DND-41 (cell line): Measurements from ENCODE around the gene SREBF2.

Experiments used
- ATAC-seq: fragments of 200-7000 bp; cut with Tn5 transposase; 3 replicates; pipeline ENCODE4 v1.9.1; 2021; ENCODE audit warnings: low read depth; ENCODE audit not compliant: insufficient read depth
- DNase-seq: peaks from one replicate; pipeline ENCODE4 v3.0.0-alpha.2; 2020
- H2AFZ ChIP-seq: 2 replicates; pipeline ENCODE4 v1.6.0; 2012; ENCODE audit warnings: low read depth, low read length
- H3K27ac ChIP-seq: 2 replicates; pipeline ENCODE4 v1.5.1; 2012; ENCODE audit warnings: low read length, inconsistent platforms
- H3K27me3 ChIP-seq: fragments of 200-600 bp; sonication (generic); 2 replicates; pipeline ENCODE4 v1.6.0; 2012; ENCODE audit warnings: low read length, mild to moderate bottlenecking, inconsistent platforms; ENCODE audit not compliant: insufficient read depth, poor library complexity
- H3K36me3 ChIP-seq: 2 replicates; pipeline ENCODE4 v1.5.1; 2012; ENCODE audit warnings: low read length, inconsistent platforms; ENCODE audit not compliant: insufficient read depth
- H3K4me1 ChIP-seq: 2 replicates; pipeline ENCODE4 v1.5.1; 2012; ENCODE audit warnings: mild to moderate bottlenecking, low read length; ENCODE audit not compliant: insufficient read depth
- H3K4me2 ChIP-seq: 2 replicates; pipeline ENCODE4 v1.6.0; 2012; ENCODE audit warnings: mild to moderate bottlenecking, moderate library complexity, low read length, inconsistent platforms; ENCODE audit not compliant: insufficient read depth
- H3K4me3 ChIP-seq, 2 experiments: fragments of 200-600 bp in 1 of 2; shearing (Covaris generic) in 1 of 2; 2 replicates each; pipeline ENCODE4 v1.5.1; 2012 to 2016; ENCODE audit warnings: inconsistent platforms in 2 of 2, low read length in 2 of 2, mild to moderate bottlenecking in 2 of 2, low read depth in 1 of 2, moderate library complexity in 1 of 2
- H3K79me2 ChIP-seq: 2 replicates; pipeline ENCODE4 v1.6.0; 2012; ENCODE audit warnings: low read length, inconsistent platforms; ENCODE audit not compliant: insufficient read depth
- H3K9ac ChIP-seq: 2 replicates; pipeline ENCODE4 v1.6.0; 2012; ENCODE audit warnings: low read depth, mild to moderate bottlenecking, inconsistent platforms, low read length, moderate library complexity
- H3K9me3 ChIP-seq: 2 replicates; pipeline ENCODE4 v1.5.1; 2012; ENCODE audit warnings: low read length, moderate library complexity, mild to moderate bottlenecking, inconsistent platforms; ENCODE audit not compliant: insufficient read depth, severe bottlenecking
- H4K20me1 ChIP-seq: 2 replicates; pipeline ENCODE4 v1.6.0; 2012; ENCODE audit warnings: low read length; ENCODE audit not compliant: insufficient read depth
- CTCF ChIP-seq: IDR thresholded peaks from 2 replicates; pipeline ENCODE4 v1.5.1; 2012; ENCODE audit warnings: borderline replicate concordance, low read length, moderate library complexity, mild to moderate bottlenecking; ENCODE audit not compliant: poor library complexity, severe bottlenecking; ENCODE audit errors: extremely low read depth
- EZH2 ChIP-seq: IDR thresholded peaks from 3 replicates; pipeline ENCODE4 v1.6.1; 2012; ENCODE audit warnings: borderline replicate concordance, low read depth, mild to moderate bottlenecking, moderate library complexity, low read length, inconsistent platforms; ENCODE audit not compliant: severe bottlenecking

SREBF2 gene

DNA sequence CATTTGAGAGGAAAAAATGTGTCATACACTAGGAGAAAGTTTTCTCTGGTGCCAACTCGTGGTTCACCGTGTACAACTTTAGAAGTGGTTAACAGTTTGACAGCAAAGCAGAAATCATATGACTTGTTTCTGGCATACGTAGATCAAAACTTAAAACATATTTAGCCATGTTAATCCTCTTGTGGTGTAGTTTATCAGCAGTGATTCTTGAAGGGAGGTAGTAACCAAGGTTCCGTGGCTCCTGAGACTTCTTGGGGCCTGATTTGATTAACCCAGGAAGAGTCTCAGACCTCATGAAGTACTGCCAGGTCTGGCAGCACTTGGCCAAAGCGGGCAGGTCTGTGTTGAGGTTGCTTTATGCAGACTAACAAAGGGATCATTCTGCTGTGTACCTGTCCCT is 40.5 kb downstream of the SREBF2 start:
- H3K36me3 ChIP-seq: peaks cover 96% of the 10 kb centered on the region
- ATAC-seq: peak; percentile 29; the same call in 1 of the 3 replicates

GRCh38 chr22:41874090-41874489 is 41.2 kb downstream of the SREBF2 start:
- ATAC-seq (no peak), DNase-seq (no peak)
- H3K4me1 ChIP-seq: no peaks in the 10 kb centered on the region
- H3K79me2 ChIP-seq: peaks cover 19% of the 10 kb centered on the region
- no peak overlapping the region for H3K27ac ChIP-seq
- peaks cover 27% of the 10 kb centered on the region for H4K20me1 ChIP-seq
- no peak overlapping the region for H3K4me3 ChIP-seq
- H3K36me3 ChIP-seq: peaks cover 96% of the 10 kb centered on the region
- H2AFZ ChIP-seq: no peak overlapping the region
- no peaks in the 10 kb centered on the region for H3K27me3 ChIP-seq
- no peak overlapping the region for H3K4me2 ChIP-seq
- no peak overlapping the region for H3K9ac ChIP-seq
- H3K9me3 ChIP-seq: no peaks in the 10 kb centered on the region
- TF ChIP-seq EZH2 (no peak), CTCF (no peak)

More for the DNA sequence above, 40.5 kb downstream of the SREBF2 start:
- Histone ChIP-seq H3K4me2 (no peak overlapping the region), H3K27ac (no peak overlapping the region), H2AFZ (no peak overlapping the region), H3K9me3 (no peaks in the 10 kb centered on the region), H3K79me2 (peaks cover 25% of the 10 kb centered on the region), H3K4me1 (no peaks in the 10 kb centered on the region), H3K4me3 (no peak overlapping the region), H3K9ac (no peak overlapping the region), H4K20me1 (peaks cover 31% of the 10 kb centered on the region; the same call in 1 of the 2 replicates), H3K27me3 (no peaks in the 10 kb centered on the region)
- DNase-seq: no peak
- TF ChIP-seq EZH2: no peak
- no peak for TF ChIP-seq CTCF

GRCh38 chr22:41875531-41876270 is 42.8 kb downstream of the SREBF2 start:
- Histone ChIP-seq H3K79me2 (peaks cover 18% of the 10 kb centered on the region), H3K4me2 (no peak overlapping the region), H2AFZ (no peak overlapping the region), H3K27me3 (no peaks in the 10 kb centered on the region), H3K4me1 (no peaks in the 10 kb centered on the region), H4K20me1 (peaks cover 28% of the 10 kb centered on the region), H3K9me3 (no peaks in the 10 kb centered on the region), H3K4me3 (no peak overlapping the region), H3K36me3 (peaks cover 97% of the 10 kb centered on the region), H3K27ac (no peak overlapping the region), H3K9ac (no peak overlapping the region)
- DNase-seq (no peak), ATAC-seq (no peak)
- TF ChIP-seq EZH2 (no peak), CTCF (no peak)
